WTC11 (cell line): Measurements from ENCODE around the gene SLC8B1. TPM values are rescaled to one million over a fixed set of nuclear protein-coding genes. Genes with fewer than 3 reads are reported as not detected.

Source experiments
- ATAC-seq: fragments of 200-7000 bp; cut with Tn5 transposase; 2 replicates; pipeline ENCODE4 v1.10.0; 2021; ENCODE audit warnings: mild to moderate bottlenecking, moderate library complexity
- CTCF ChIA-PET: fragments of 300-600 bp; sonication (Branson Sonifier 250); formaldehyde crosslinking; loops from one replicate; lab custom pipeline; 2021; ENCODE audit warnings: antibody characterized with exemption; lab: Charles Lee
- POLR2A ChIA-PET: fragments of 350-600 bp; sonication (Branson Sonifier 250); formaldehyde crosslinking; loops from one replicate; lab custom pipeline; 2021; ENCODE audit warnings: antibody characterized with exemption; lab: Charles Lee
- DNase-seq: peaks from one replicate; pipeline ENCODE4 v3.0.0; 2021; ENCODE audit warnings: low spot score
- H3K27ac Mint-ChIP-seq: 2 replicates; pipeline ENCODE4 v1.8.0; 2021; ENCODE audit warnings: mixed read lengths
- H3K27me3 Mint-ChIP-seq: 2 replicates; pipeline ENCODE4 v1.8.0; 2021; ENCODE audit warnings: low read depth, mild to moderate bottlenecking, moderate library complexity, mixed read lengths
- H3K36me3 Mint-ChIP-seq: 2 replicates; pipeline ENCODE4 v1.8.0; 2021; ENCODE audit warnings: mixed read lengths
- H3K4me1 Mint-ChIP-seq: 2 replicates; pipeline ENCODE4 v1.8.0; 2022; ENCODE audit warnings: mixed read lengths
- H3K4me3 Mint-ChIP-seq: 2 replicates; pipeline ENCODE4 v1.8.0; 2021; ENCODE audit warnings: mild to moderate bottlenecking, moderate library complexity, mixed read lengths
- H3K9me3 Mint-ChIP-seq: 2 replicates; pipeline ENCODE4 v1.8.0; 2021; ENCODE audit warnings: mixed read lengths
- ATF6 ChIP-seq: sonication (generic); formaldehyde crosslinking; IDR thresholded peaks from 2 replicates; pipeline ENCODE4 v1.8.1; 2023; ENCODE audit warnings: mild to moderate bottlenecking, missing genetic modification reagents
- E2F1 ChIP-seq: sonication (generic); formaldehyde crosslinking; IDR thresholded peaks from 2 replicates; pipeline ENCODE4 v1.8.0; 2022; ENCODE audit warnings: mild to moderate bottlenecking, missing genetic modification reagents
- EMX1 ChIP-seq: fragments of 250-450 bp; sonication (Bioruptor Pico); IDR thresholded peaks from 2 replicates; pipeline ENCODE4 v1.8.0; 2021; ENCODE audit warnings: mild to moderate bottlenecking
- ESRRA ChIP-seq: sonication (generic); formaldehyde crosslinking; IDR thresholded peaks from 2 replicates; pipeline ENCODE4 v1.8.1; 2022; ENCODE audit warnings: mild to moderate bottlenecking, missing genetic modification reagents, borderline replicate concordance
- ETV6 ChIP-seq: sonication (generic); formaldehyde crosslinking; IDR thresholded peaks from 2 replicates; pipeline ENCODE4 v1.8.1; 2022; ENCODE audit warnings: mild to moderate bottlenecking, missing genetic modification reagents
- FOXP4 ChIP-seq: sonication (generic); formaldehyde crosslinking; IDR thresholded peaks from 2 replicates; pipeline ENCODE4 v1.8.0; 2022; ENCODE audit warnings: mild to moderate bottlenecking, missing genetic modification reagents
- PRDM15 ChIP-seq: sonication (generic); formaldehyde crosslinking; IDR thresholded peaks from 2 replicates; pipeline ENCODE4 v1.8.0; 2022; ENCODE audit warnings: missing genetic modification reagents
- STAT6 ChIP-seq: sonication (generic); formaldehyde crosslinking; conservative IDR thresholded peaks from 2 replicates; pipeline ENCODE4 v1.8.1; 2023; ENCODE audit warnings: mild to moderate bottlenecking, low read depth, missing genetic modification reagents, moderate library complexity
- TEAD4 ChIP-seq: sonication (generic); formaldehyde crosslinking; IDR thresholded peaks from 2 replicates; pipeline ENCODE4 v1.8.0; 2022; ENCODE audit warnings: mild to moderate bottlenecking, missing genetic modification reagents
- ZMAT4 ChIP-seq: fragments of 250-450 bp; sonication (Bioruptor Pico); IDR thresholded peaks from 2 replicates; pipeline ENCODE4 v1.9.0; 2021; ENCODE audit warnings: mild to moderate bottlenecking
- ZNF121 ChIP-seq: sonication (generic); formaldehyde crosslinking; IDR thresholded peaks from 2 replicates; pipeline ENCODE4 v1.8.0; 2023; ENCODE audit warnings: missing genetic modification reagents
- ZNF396 ChIP-seq: fragments of 250-450 bp; sonication (Bioruptor Pico); IDR thresholded peaks from 2 replicates; pipeline ENCODE4 v1.8.0; 2021; ENCODE audit warnings: mild to moderate bottlenecking, moderate library complexity, borderline replicate concordance
- total RNA-seq: library from RNA; stranded (reverse); gene quantifications from 3 replicates; pipeline ENCODE4 v1.2.3, GENCODE V29; 2021

SLC8B1 gene
- total RNA-seq, 1 experiment from 2014 or later: 13.8 TPM

- peak overlapping the region; percentile 91 for H3K4me3 Mint-ChIP-seq
- ChIA-PET POLR2A (interaction anchor here (1.0 to 1.6 kb wide), 2 partner anchors 10 to 23 kb away, joined by 3 read pairs; no protein-coding TSS in a partner anchor), CTCF (interaction anchor here (0.7 to 2.3 kb wide), 7 partner anchors 8 to 341 kb away, joined by 3 to 19 read pairs (median 3); no protein-coding TSS in a partner anchor)
- H3K4me1 Mint-ChIP-seq: peaks cover 26% of the 10 kb centered on the region
- no peak for DNase-seq
- H3K36me3 Mint-ChIP-seq: peaks cover 15% of the 10 kb centered on the region
- no peak for ATAC-seq
- H3K27ac Mint-ChIP-seq: no peak overlapping the region
- TF ChIP-seq EMX1: no peak
- TF ChIP-seq ZNF121 (CRISPR knock-in tag): 0 out of 2 replicates have a peak, but pooled peaks have one; percentile 15
- H3K27me3 Mint-ChIP-seq: peaks cover 18% of the 10 kb centered on the region
- H3K9me3 Mint-ChIP-seq: no peaks in the 10 kb centered on the region
Observed at GRCh38 chr12:113333877-113334785, 778 bp downstream of the SLC8B1 start.

GRCh38 chr12:113333418-113333750, 1.5 kb downstream of the SLC8B1 start:
- Mint-ChIP-seq H3K9me3 (no peaks in the 10 kb centered on the region), H3K36me3 (peaks cover 15% of the 10 kb centered on the region), H3K27ac (no peak overlapping the region)
- no peak for DNase-seq
- no peak for ATAC-seq
- TF ChIP-seq ZNF396 (no peak), PRDM15 (CRISPR knock-in tag) (no peak), FOXP4 (no peak), TEAD4 (CRISPR knock-in tag) (no peak), STAT6 (CRISPR knock-in tag) (no peak), ZMAT4 (CRISPR knock-in tag) (no peak), E2F1 (CRISPR knock-in tag) (no peak), ESRRA (CRISPR knock-in tag) (no peak), ATF6 (no peak), ETV6 (CRISPR knock-in tag) (no peak), EMX1 (no peak)
- TF ChIP-seq, all 79 proteins: peak for 0
- Mint-ChIP-seq H3K4me3 (no peak overlapping the region; the same call in 1 of the 2 replicates), H3K27me3 (peaks cover 18% of the 10 kb centered on the region), H3K4me1 (peaks cover 26% of the 10 kb centered on the region)
- ChIA-PET POLR2A (no interaction called here), CTCF (interaction anchor here (0.6 to 2.3 kb wide), 2 partner anchors 22 to 92 kb away, joined by 3 to 10 read pairs; no protein-coding TSS in a partner anchor)
